ENCODE results near the gene ZFP57.

GRCh38 chr6:29631209-29631810 is 49.6 kb downstream of the ZFP57 start:
- TF ChIP-seq POLR2AphosphoS5 (IDR thresholded peaks at IDR 0.05) (no peak), CTCF (IDR thresholded peaks at IDR 0.05) (no peak), POLR2A (IDR thresholded peaks at IDR 0.05) (no peak), EP300 (IDR thresholded peaks at IDR 0.05) (no peak)
